Activated CD4-positive, alpha-beta T cell treated with anti-CD3 and anti-CD28 coated beads, Interleukin-2, amount 10 ng/mL, durations not matched to agents 7 days and 5 days (primary cell): Measurements from ENCODE around the gene VTCN1. TPM values are rescaled to one million over a fixed set of nuclear protein-coding genes. Genes with fewer than 3 reads are reported as not detected.
"Not testable (repeated sequence)": the region's sequence is repeated elsewhere in the genome, so short reads cannot be mapped to it uniquely, and the experiment has no call there.

ENCODE experiments used
- CTCF ChIA-PET: fragments of 350-600 bp; sonication (Branson Sonifier 250); formaldehyde crosslinking; loops from one replicate; lab custom pipeline; 2021; ENCODE audit warnings: antibody characterized with exemption; lab: Charles Lee
- POLR2A ChIA-PET: fragments of 350-600 bp; sonication (Branson Sonifier 250); formaldehyde crosslinking; loops from one replicate; lab custom pipeline; 2021; ENCODE audit warnings: antibody characterized with exemption; lab: Charles Lee
- DNase-seq: peaks from one replicate; pipeline ENCODE4 v3.0.0-alpha.2; 2020
- H3K27ac Mint-ChIP-seq: one replicate; pipeline ENCODE4 v1.8.0; 2021; ENCODE audit warnings: mild to moderate bottlenecking, moderate library complexity, mixed read lengths
- H3K27me3 Mint-ChIP-seq: one replicate; pipeline ENCODE4 v1.8.0; 2021; ENCODE audit warnings: mixed read lengths
- H3K36me3 Mint-ChIP-seq: one replicate; pipeline ENCODE4 v1.8.0; 2021; ENCODE audit warnings: low read depth, mixed read lengths
- H3K4me1 Mint-ChIP-seq: one replicate; pipeline ENCODE4 v1.8.0; 2021; ENCODE audit warnings: mixed read lengths
- H3K4me3 Mint-ChIP-seq: one replicate; pipeline ENCODE4 v1.8.0; 2021; ENCODE audit warnings: mild to moderate bottlenecking, moderate library complexity, mixed read lengths
- H3K9me3 Mint-ChIP-seq: one replicate; pipeline ENCODE4 v1.8.0; 2021; ENCODE audit warnings: mixed read lengths
- total RNA-seq, 2 experiments: library from RNA; stranded (reverse); gene quantifications; one replicate each; pipeline ENCODE4 v1.2.3, GENCODE V29; 2021

VTCN1 gene
- total RNA-seq, 2 experiments from 2014 or later = not detected

DNA sequence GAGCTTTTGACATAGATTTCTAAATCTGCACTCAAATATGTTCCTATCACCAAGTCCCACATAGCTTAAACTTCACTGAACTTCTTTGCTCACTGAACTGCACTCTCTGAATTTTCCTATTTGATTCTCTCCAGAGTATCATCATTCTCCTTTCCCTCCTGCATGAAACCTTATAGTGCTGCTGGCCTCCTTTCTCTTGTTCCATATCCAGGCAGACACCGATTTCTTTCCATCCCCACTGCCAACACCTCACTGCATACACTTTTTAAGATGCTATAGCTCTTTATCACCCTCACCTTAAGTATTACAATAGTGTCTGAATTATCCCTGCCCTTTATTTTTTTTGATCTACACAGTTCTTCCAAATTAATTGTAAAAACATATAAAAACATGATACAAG, 86.1 kb downstream of the VTCN1 start:
- Mint-ChIP-seq H3K4me3 (no peak overlapping the region), H3K27me3 (peaks cover 27% of the 10 kb centered on the region), H3K4me1 (peaks cover 8% of the 10 kb centered on the region), H3K36me3 (no peaks in the 10 kb centered on the region), H3K9me3 (no peaks in the 10 kb centered on the region), H3K27ac (no peak overlapping the region)
- no peak for DNase-seq
- ChIA-PET POLR2A (no interaction called here), CTCF (interaction anchor here (0.8 to 1.1 kb wide), 2 partner anchors 8 to 57 kb away, joined by 3 to 5 read pairs; no protein-coding TSS in a partner anchor)

DNA sequence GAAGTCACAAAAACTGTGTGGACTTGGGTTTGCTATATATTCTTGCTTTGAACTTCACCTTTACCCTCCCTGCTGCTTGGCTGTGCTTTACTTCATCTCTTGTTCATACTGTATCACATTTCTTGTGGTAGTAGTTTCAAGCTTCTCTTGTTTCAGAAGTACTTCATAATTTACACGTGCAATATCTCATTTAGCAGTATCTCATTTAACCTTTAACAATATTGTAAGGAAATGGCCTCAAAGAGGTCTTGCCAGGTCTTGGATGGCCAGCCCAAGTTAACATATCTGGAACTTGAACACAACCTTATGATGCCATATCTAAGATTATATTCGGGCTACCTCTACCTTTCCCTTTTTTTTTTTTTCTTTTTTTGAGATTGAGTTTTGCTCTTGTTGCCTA, 87.5 kb downstream of the VTCN1 start:
- DNase-seq = no peak
- CTCF ChIA-PET = interaction anchor here (0.8 to 2.0 kb wide), 9 partner anchors 10 to 549 kb away, joined by 3 to 8 read pairs (median 3); no protein-coding TSS in a partner anchor
- Mint-ChIP-seq H3K4me1 (peaks cover 8% of the 10 kb centered on the region), H3K36me3 (no peaks in the 10 kb centered on the region), H3K9me3 (no peaks in the 10 kb centered on the region), H3K27ac (no peak overlapping the region), H3K4me3 (peak overlapping the region; percentile 2), H3K27me3 (peaks cover 27% of the 10 kb centered on the region)
- POLR2A ChIA-PET = no interaction called here

DNA sequence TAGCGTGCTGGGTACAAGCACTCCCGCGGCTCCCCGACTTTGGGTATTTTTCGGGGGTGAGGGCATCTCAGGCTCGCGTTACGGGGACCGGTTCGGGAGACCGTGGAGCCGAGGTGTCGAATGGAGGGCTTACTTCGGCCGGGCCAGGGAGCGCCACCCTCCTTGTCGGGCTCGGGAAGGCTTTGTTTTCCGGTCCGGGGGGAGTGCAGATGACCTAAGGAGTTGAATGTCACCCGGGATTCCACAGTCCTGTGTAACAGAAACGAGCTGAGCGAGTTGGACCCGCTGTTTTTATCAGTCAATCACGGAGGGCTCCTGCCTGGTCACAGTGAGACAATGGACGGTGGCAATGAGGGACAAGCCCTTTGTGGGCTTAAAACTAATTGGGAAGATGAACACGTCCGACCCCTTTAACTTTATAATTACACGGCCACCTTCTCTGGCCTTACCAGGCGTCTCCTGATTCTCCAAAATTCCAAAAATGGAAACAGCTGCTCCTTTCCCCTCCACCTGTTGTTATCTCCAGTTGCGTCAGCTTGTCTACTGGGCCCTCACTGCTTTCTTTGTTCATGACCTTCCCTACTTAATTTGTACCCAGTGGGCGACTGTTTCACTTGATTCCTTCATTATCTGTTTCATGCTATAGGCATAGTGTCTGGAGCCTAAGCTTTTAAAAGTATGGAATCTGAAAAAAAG, 88.2 kb downstream of the VTCN1 start:
- no peaks in the 10 kb centered on the region for H3K9me3 Mint-ChIP-seq
- H3K27me3 Mint-ChIP-seq = peaks cover 24% of the 10 kb centered on the region
- H3K4me3 Mint-ChIP-seq = peak overlapping the region; percentile 76
- no peak overlapping the region for H3K27ac Mint-ChIP-seq
- no peak for DNase-seq
- ChIA-PET CTCF (interaction anchor here (0.6 to 2.0 kb wide), 10 partner anchors 9 to 548 kb away, joined by 3 to 8 read pairs (median 3); no protein-coding TSS in a partner anchor), POLR2A (no interaction called here)
- peaks cover 8% of the 10 kb centered on the region for H3K4me1 Mint-ChIP-seq
- no peaks in the 10 kb centered on the region for H3K36me3 Mint-ChIP-seq

DNA sequence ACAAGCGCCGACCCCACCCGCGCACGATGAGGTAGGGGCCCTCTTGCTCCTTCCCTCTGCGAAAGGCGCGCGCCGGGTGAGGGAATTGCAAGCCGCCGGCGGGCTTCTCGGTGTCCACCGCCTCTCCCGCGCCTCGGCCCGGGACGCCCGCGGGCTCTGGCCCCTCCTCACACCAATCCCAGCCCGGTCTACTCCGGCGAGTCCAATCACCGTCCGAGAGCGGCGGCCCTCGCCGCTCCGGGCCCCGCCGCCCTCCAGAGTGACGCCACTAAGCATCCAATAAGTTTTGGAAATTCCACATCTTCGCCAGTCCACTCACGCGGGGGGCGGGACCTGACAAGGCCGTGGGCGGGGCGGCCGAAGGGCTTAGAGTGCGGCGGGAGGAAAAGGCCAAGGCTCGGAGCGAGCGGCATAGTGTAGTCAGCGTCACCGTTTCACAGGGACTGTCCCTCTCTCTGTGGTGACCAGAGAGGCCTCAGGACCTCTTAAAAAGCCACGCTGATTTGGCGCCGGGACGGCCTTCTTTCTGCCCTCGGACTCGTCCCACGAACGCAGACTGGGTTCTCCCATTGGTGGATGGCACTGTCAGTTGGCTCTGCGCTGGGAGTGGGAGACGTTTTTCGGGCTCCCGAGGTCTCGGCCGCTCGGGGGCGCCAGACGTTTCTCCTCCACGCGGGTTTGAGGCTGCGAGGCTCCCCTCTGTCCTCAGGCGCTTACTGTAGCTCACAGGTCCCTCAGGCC, 89.0 kb downstream of the VTCN1 start, which contains the start of gene TRIM45:
TRIM45 (minus strand) TSS at position 161 of the 741 bp plus-strand sequence. CDS start 548 bp downstream, outside the sequence.
- no peak within 1 kb of the TSS for H3K27ac Mint-ChIP-seq

DNA sequence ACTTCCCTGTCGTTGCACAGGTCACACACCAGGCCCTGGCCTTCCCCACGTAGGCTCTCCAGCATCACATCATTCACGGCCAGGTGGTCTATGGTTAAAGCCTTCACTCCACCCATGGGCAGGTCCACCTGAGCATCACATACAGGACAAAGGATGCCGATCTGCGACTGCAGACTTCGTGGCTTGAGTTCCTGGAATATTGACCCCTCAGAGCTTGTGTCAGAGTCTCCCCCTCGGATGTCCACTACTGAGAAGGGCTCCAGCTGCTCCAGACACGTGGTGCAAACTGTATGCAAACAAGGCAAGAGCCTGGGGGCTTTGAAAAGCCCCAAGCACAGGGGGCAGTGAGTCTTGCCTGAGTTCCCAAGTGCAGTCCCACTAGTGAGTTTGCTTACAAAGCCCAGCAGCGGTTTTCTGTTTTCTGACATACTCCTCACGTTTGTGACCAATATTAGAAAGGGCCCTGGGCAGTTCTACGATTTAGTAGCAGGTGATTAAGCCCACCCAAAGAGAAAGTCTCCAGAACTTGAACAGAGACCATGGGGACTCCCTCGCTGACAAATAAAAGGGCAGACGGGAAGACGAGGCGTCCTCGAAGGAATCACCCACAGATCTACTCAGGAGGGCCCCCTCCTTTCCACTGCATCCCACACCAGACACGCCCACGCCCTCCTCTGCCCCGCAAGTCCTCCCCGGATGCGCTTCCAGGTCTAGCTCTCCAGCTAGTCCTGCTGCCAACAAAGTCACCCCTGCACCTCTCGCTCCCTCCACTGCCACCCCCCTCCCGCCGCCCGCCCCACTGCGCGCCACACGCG, 89.7 kb downstream of the VTCN1 start:
- peaks cover 8% of the 10 kb centered on the region for H3K4me1 Mint-ChIP-seq
- no peaks in the 10 kb centered on the region for H3K36me3 Mint-ChIP-seq
- no peak overlapping the region for H3K27ac Mint-ChIP-seq
- DNase-seq = no peak
- POLR2A ChIA-PET = no interaction called here
- peak overlapping the region; percentile 76 for H3K4me3 Mint-ChIP-seq
- CTCF ChIA-PET = interaction anchor here (1.0 kb wide), 1 partner anchor 13 kb away, joined by 3 read pairs; no protein-coding TSS in a partner anchor
- peaks cover 17% of the 10 kb centered on the region for H3K27me3 Mint-ChIP-seq
- H3K9me3 Mint-ChIP-seq = no peaks in the 10 kb centered on the region

More for the DNA sequence above, 89.0 kb downstream of the VTCN1 start, which contains the start of gene TRIM45:
- peak; percentile 83 for DNase-seq
- H3K4me3 Mint-ChIP-seq = peak within 1 kb of the TSS; percentile 76
- H3K27me3 Mint-ChIP-seq = peaks cover 20% of the 10 kb centered on the region
- ChIA-PET CTCF (interaction anchor here (1.0 to 2.0 kb wide), 8 partner anchors 8 to 547 kb away, joined by 3 to 8 read pairs (median 3); no protein-coding TSS in a partner anchor), POLR2A (no interaction called here)
- H3K36me3 Mint-ChIP-seq = no peaks in the 10 kb centered on the region
- H3K9me3 Mint-ChIP-seq = no peaks in the 10 kb centered on the region
- H3K4me1 Mint-ChIP-seq = peaks cover 8% of the 10 kb centered on the region

DNA sequence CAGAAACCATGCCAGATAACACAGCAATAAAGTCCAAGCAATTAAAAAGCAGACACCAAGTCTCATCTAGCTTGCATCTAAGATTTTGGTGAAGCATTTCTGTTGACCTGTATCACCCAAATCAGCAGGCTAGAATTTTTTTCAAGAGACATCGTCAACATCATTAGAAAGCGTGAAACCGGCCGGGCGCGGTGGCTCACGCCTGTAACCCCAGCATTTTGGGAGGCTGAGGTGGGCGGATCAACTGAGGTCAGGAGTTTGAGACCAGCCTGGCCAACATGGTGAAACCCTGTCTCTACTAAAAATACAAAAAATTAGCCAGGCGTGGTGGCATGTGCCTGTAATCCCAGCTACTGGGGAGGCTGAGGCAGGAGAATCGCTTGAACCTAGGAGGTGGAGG, 91.6 kb downstream of the VTCN1 start:
- H3K4me1 Mint-ChIP-seq, H3K4me3 Mint-ChIP-seq, H3K36me3 Mint-ChIP-seq, H3K27ac Mint-ChIP-seq, DNase-seq, POLR2A ChIA-PET, H3K9me3 Mint-ChIP-seq: not testable (repeated sequence)
- peaks cover 17% of the 10 kb centered on the region for H3K27me3 Mint-ChIP-seq
- CTCF ChIA-PET = interaction anchor here (0.6 to 1.4 kb wide), 4 partner anchors 10 to 622 kb away, joined by 3 to 5 read pairs (median 4); no protein-coding TSS in a partner anchor

DNA sequence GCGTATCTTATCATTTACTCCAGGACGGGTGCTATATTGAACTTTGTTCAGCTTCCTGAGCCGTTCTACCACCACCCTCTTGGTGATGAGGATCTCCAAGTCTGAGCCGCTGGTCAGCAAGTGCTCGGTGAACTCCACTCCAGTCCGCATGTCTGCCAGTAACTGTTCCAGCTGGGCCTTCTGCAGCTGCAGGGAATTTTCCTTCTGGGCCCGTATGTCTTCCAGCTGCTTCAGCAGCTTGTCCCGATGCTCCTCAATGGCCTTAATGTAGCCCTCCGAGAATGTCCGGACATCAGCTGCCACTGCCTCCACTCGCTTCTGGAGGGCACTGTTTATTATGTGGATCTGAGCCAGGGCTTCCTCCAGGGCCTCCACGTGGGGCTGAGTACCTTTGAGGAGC, 92.6 kb downstream of the VTCN1 start:
- ChIA-PET CTCF (no interaction called here), POLR2A (no interaction called here)
- H3K36me3 Mint-ChIP-seq = no peaks in the 10 kb centered on the region
- H3K4me1 Mint-ChIP-seq = peaks cover 8% of the 10 kb centered on the region
- H3K27ac Mint-ChIP-seq = no peak overlapping the region
- no peaks in the 10 kb centered on the region for H3K9me3 Mint-ChIP-seq
- no peak for DNase-seq
- H3K27me3 Mint-ChIP-seq = peaks cover 13% of the 10 kb centered on the region
- H3K4me3 Mint-ChIP-seq = no peak overlapping the region

DNA sequence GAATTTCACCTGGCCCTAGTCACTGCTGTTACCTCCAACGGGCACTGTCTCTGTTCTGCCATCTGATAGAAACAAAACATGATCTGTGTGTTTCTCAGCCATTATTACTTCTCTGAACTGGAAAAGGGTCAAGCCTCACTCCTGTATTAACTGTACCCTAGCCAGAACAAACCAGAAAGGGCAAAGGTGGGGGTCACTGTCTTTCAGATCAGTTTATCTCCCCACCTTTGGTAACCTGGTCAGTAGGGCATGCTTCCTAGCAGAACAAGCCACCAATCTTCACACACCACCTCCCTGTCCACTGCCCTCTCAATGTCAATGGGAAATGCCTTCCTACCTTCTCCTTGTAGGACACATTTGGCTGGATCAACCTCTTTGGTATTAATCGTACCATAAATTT, 93.0 kb downstream of the VTCN1 start:
- DNase-seq = no peak
- H3K4me3 Mint-ChIP-seq = no peak overlapping the region
- H3K27ac Mint-ChIP-seq = no peak overlapping the region
- CTCF ChIA-PET = no interaction called here
- peaks cover 10% of the 10 kb centered on the region for H3K27me3 Mint-ChIP-seq
- POLR2A ChIA-PET = no interaction called here
- no peaks in the 10 kb centered on the region for H3K36me3 Mint-ChIP-seq
- H3K9me3 Mint-ChIP-seq = no peaks in the 10 kb centered on the region
- H3K4me1 Mint-ChIP-seq = peaks cover 7% of the 10 kb centered on the region

DNA sequence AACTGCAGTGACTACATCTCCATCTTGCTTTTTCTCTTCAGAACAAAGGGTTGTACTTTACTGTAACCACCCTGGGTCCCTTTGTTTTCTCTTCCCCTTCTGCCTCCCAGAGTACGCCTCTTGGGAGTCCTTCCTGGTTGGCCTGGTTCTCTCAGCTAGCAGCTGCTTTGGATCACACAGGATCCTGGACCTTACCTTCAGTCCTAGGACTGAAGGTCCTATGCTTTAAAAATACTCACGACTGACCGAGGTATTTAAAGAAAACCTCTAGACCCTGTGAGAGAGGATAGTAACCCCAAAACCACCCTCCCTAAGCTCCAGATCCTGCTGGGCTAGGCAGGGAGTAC, 94.0 kb downstream of the VTCN1 start:
- Mint-ChIP-seq H3K27me3 (peaks cover 9% of the 10 kb centered on the region), H3K27ac (no peak overlapping the region), H3K36me3 (no peaks in the 10 kb centered on the region), H3K4me1 (peaks cover 3% of the 10 kb centered on the region), H3K4me3 (no peak overlapping the region), H3K9me3 (no peaks in the 10 kb centered on the region)
- no peak for DNase-seq
- ChIA-PET POLR2A (no interaction called here), CTCF (interaction anchor here (0.9 kb wide), 1 partner anchor 8 kb away, joined by 3 read pairs; no protein-coding TSS in a partner anchor)

DNA sequence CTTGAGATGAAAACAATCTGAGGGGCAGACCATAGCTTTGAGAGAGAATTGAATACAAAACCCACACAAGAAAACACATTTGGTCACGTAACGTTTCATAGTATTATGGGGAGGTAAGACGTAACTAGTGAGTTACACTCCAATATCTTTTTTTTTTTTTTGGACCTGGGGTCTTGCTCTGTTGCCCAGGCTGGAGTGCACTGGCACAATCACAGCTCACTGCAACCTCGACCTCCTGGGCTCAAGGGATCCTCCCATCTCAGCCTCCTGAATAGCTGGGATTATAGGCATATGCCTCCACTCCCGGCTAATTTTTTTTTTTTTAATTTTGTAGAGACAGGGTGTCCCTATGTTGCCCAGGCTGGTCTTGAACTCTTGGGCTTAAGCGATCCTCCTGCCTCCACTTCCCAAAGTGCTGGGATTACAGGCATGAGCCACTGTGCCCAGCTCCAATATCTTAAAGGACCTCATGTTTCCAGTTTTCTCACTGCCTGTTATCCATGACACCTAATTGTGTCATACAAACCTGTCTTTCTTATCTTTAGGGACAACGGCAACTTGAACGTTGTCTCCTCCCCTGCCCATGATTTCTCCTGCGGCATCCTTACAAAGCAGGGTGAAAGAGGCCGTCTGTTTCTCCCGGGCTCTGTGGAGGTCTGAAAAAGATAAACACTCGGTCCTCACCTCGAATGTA, 94.5 kb downstream of the VTCN1 start:
- Mint-ChIP-seq H3K27me3 (peaks cover 9% of the 10 kb centered on the region), H3K36me3 (no peaks in the 10 kb centered on the region), H3K4me1 (peaks cover 2% of the 10 kb centered on the region), H3K4me3 (no peak overlapping the region), H3K9me3 (no peaks in the 10 kb centered on the region), H3K27ac (no peak overlapping the region)
- ChIA-PET CTCF (interaction anchor here (0.6 to 0.9 kb wide), 3 partner anchors 9 to 422 kb away, joined by 3 to 5 read pairs (median 4); no protein-coding TSS in a partner anchor), POLR2A (interaction anchor here (0.7 kb wide), 1 partner anchor 458 kb away, joined by 4 read pairs; no protein-coding TSS in a partner anchor)
- DNase-seq = no peak

DNA sequence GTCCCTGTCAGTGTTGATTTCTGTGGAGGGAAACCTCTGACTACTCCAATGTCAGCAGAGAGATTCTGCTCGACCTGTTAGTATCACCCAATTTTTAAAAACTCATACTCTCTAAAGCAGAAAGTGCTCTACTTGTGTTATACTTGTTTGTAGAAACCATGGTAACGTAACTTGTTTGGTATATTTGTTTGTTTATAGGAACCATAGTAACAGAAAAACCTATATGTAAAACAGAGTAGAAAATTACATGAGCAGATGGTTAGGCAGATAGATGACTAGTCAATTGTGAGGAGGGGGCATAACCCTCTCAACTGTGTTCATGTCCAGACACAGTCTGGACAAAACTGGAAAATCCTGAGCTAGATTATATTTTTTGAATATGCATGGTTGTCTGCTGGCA, 95.8 kb downstream of the VTCN1 start:
- Mint-ChIP-seq H3K4me3 (no peak overlapping the region), H3K4me1 (peaks cover 2% of the 10 kb centered on the region), H3K27me3 (no peaks in the 10 kb centered on the region), H3K9me3 (no peaks in the 10 kb centered on the region), H3K36me3 (no peaks in the 10 kb centered on the region), H3K27ac (no peak overlapping the region)
- ChIA-PET CTCF (interaction anchor here (0.6 kb wide), 1 partner anchor 721 kb away, joined by 3 read pairs; no protein-coding TSS in a partner anchor), POLR2A (no interaction called here)
- DNase-seq = no peak

DNA sequence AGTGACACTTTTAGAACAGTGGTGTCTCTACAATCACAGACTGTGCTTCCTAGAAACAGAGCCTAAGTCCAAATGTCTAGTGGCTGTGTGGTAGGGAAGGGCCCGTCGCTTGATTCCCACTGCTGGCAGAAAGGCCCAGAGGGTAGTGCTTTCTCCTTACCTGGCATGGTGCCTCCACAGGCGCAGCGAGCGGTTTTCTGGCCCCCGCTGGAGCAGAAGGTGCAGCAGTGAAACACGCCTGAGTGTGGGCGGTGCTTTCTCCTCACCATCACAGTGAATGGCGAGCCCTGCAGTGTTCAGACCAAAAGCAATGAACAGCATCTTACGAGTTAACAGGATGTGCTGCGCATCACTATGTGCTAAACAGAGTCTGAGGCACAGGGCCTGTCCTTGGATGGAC, 97.5 kb downstream of the VTCN1 start:
- Mint-ChIP-seq H3K27me3 (no peaks in the 10 kb centered on the region), H3K4me1 (peaks cover 5% of the 10 kb centered on the region), H3K36me3 (peaks cover 1% of the 10 kb centered on the region), H3K27ac (no peak overlapping the region), H3K4me3 (no peak overlapping the region), H3K9me3 (no peaks in the 10 kb centered on the region)
- ChIA-PET CTCF (interaction anchor here (0.9 to 1.5 kb wide), 2 partner anchors 9 to 20 kb away, joined by 3 to 4 read pairs; no protein-coding TSS in a partner anchor), POLR2A (no interaction called here)
- DNase-seq = no peak
